HG02642 (cell line): Measurements from ENCODE around the gene CABCOCO1.

Experiments
- ATAC-seq: cut with Tn5 transposase; IDR thresholded peaks from one replicate; pipeline ENCODE4 v1.9.1; 2021; ENCODE audit warnings: mild to moderate bottlenecking; ENCODE audit not compliant: unreplicated experiment, poor library complexity

Gene CABCOCO1

DNA sequence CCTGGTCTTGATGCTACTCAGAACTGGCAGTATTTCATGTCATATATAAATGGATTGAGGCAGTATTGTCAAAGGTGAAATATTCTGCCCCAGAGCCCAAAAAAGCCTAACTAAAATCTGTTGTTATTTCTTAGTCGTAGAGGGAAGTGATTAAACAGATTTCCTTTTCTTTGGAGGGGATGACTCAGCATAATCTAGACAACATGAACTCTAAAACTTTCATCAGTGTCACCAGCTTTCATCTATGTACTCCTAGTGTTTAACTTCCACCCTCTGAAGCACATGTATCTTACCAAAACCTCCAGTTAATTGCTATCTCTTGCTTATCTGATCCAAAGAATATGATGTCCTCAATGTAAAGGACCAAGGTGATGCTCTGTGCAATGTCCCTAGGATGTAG is 141.7 kb downstream of the CABCOCO1 start:
- no peak for ATAC-seq

DNA sequence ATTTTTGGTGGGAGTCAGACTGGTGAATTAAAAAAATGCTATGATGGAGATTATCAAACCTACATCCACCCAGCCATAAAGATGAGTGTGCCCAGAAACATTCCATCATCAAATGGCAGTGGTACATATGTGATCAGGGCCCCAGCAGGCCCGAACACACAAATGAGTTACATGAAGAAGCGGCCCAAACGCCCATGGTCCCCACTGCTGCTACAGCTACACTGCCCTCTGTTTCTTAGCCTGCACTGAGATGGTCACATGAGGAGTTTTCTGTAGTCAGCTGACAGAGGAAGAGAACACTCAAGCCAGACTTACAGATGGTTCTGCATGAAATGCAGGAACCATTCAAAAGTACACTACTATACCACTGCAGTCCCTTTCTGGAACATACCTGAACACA is 142.4 kb downstream of the CABCOCO1 start:
- no peak for ATAC-seq

DNA sequence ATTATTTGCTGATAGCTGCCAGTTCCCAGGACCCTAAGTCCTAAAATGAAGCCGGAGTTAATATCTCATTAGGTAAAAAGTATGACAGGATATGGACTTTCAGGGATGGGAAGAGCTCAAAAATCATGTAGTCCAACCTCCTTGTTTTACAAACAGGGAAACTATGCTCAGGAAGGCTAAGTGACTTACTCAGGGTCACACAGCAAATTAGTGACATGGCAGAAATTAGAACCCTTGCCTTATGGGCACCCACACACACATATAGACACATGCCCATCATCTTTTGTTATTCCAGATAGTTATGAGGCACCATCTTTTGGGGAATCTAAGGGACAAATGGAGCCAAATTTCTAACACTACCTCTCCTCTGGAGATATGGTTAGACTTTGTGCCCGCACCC is 147.5 kb downstream of the CABCOCO1 start:
- ATAC-seq, result no peak

DNA sequence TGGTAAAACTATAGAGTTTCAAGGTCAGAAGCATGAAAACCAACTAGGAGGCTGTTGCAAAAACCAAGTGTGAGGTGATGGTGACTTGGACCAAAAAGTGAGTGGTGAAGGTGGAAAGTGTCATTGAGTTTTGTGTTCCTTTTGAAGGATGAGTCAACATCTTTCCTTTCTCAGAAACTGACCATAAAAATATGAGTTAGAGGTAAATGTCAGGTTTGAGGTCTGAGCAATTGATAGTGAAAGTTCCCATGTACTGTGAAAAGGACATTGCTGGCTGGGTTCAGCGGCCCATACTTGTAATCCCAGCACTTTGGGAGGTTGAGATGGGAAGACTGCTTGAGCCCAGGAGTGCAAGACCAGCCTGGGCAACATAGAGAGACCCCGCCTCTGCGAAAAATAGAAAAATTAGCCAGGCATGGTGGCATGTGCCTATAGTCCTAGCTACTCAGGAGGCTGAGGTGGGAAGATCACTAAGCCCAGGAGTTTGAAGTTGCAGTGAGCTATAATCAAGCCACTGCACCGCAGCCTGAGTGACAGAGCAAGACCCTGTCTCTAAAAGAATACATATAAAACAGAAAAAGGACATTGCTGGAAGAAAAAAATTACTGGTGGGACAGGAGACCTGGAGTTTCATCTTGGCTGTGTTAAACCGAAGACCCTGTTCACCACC is 149.5 kb downstream of the CABCOCO1 start:
- ATAC-seq, result no peak

DNA sequence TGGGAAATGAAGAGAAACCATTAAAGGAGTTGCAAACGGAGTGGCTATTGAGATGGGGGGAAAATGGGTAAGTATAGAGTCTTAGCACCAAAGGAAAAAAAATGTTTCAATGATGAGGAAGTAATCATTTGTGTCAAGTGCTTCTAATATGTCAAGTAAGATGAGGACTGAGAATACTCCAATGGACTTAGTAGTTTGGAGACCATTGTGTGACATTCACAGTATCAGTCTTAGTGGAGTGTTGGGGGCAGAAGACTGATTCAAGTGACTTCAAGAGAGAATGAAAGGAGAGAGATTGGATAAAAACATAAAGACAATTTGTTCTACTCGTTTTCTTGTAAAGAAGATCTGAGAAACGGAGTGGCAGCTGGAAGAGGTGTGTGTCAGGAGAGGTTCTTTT is 150.2 kb downstream of the CABCOCO1 start:
- ATAC-seq, result no peak

DNA sequence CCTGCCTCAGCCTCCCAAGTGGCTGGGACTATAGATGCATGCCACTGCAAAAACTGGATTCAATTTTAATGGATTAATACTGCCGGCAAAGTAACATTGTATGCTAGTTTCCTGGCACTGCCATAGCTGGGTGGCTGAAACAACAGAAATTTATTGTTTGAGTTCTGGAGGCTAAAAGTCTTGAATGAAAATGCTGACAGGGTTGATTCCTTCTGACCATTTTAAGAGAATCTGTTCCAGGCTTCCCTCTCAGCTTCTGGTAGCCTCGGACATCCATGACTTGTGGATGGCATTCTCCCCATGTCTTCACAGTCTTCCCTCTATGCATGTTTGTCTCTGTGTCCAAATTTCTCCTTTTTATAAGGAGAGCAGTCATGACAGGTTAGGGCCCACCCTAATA is 151.4 kb downstream of the CABCOCO1 start:
- no peak for ATAC-seq

DNA sequence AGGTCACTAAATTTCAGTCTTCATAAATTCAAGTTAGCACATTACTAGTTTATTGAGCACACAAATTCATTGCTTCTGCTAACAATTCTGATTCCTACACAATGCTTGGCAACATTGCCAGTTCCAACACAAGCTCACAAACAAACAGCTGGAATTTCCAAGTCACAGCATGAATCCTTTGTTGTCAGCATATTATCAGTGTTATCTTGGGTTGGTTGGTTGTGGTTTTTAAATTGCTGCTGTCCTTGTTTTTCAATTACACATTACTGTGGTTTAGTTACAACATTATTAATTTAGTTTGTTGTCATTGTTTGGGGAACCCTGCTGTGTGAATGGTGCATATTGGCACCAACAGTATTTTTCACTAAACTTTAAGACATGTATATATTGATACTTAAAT is 152.8 kb downstream of the CABCOCO1 start:
- no peak for ATAC-seq
